GM19467 (cell line): ENCODE results near the gene FIP1L1.
"Not testable (repeated sequence)": the region's sequence is repeated elsewhere in the genome, so short reads cannot be mapped to it uniquely, and the experiment has no call there.

ENCODE experiments used
- ATAC-seq: cut with Tn5 transposase; IDR thresholded peaks from one replicate; pipeline ENCODE4 v1.9.1; 2021; ENCODE audit warnings: mild to moderate bottlenecking, moderate library complexity; ENCODE audit not compliant: unreplicated experiment

FIP1L1 gene

GRCh38 chr4:53466576-53466975, 89.1 kb downstream of the FIP1L1 start:
- not testable (repeated sequence) for ATAC-seq

- ATAC-seq: no peak
Measured at GRCh38 chr4:53476232-53477037, 99.0 kb downstream of the FIP1L1 start.

GRCh38 chr4:53477038-53477565, 99.7 kb downstream of the FIP1L1 start:
- no peak for ATAC-seq

GRCh38 chr4:53477636-53478035, 100.2 kb downstream of the FIP1L1 start:
- no peak for ATAC-seq

- ATAC-seq: no peak
Measured at GRCh38 chr4:53478671-53479456, 101.4 kb downstream of the FIP1L1 start.

GRCh38 chr4:53479736-53480525, 102.5 kb downstream of the FIP1L1 start:
- ATAC-seq: no peak

- no peak for ATAC-seq
Measured at GRCh38 chr4:53480909-53481308, 103.5 kb downstream of the FIP1L1 start.

- ATAC-seq: no peak
Measured at GRCh38 chr4:53481586-53481985, 104.1 kb downstream of the FIP1L1 start.

- ATAC-seq: no peak
Measured at GRCh38 chr4:53483250-53483649, 105.8 kb downstream of the FIP1L1 start.

GRCh38 chr4:53484911-53485657, 107.6 kb downstream of the FIP1L1 start:
- ATAC-seq: no peak

- no peak for ATAC-seq
Measured at GRCh38 chr4:53485658-53486040, 108.2 kb downstream of the FIP1L1 start.

GRCh38 chr4:53487766-53488165, 110.3 kb downstream of the FIP1L1 start:
- ATAC-seq: no peak

- no peak for ATAC-seq
Measured at GRCh38 chr4:53489279-53489889, 111.9 kb downstream of the FIP1L1 start.

GRCh38 chr4:53490161-53490956, 112.9 kb downstream of the FIP1L1 start:
- ATAC-seq: no peak

- no peak for ATAC-seq
Measured at GRCh38 chr4:53490965-53491622, 113.7 kb downstream of the FIP1L1 start.

- no peak for ATAC-seq
Measured at GRCh38 chr4:53494851-53495250, 117.4 kb downstream of the FIP1L1 start.

GRCh38 chr4:53497487-53498244, 120.2 kb downstream of the FIP1L1 start:
- no peak for ATAC-seq

- no peak for ATAC-seq
Measured at GRCh38 chr4:53498706-53499105, 121.3 kb downstream of the FIP1L1 start.
